GM19043 (cell line): ENCODE data around the gene CTDSP2.
A peak's percentile ranks its signal among the peaks of the same experiment; 100 is the strongest.
"Not testable (repeated sequence)": the region's sequence is repeated elsewhere in the genome, so short reads cannot be mapped to it uniquely, and the experiment has no call there.

Source experiments
- ATAC-seq: cut with Tn5 transposase; IDR thresholded peaks from one replicate; pipeline ENCODE4 v1.9.1; 2021; ENCODE audit warnings: low read depth; ENCODE audit not compliant: unreplicated experiment

The CTDSP2 gene

GRCh38 chr12:57882575-57882974, 36.0 kb upstream of the CTDSP2 start:
- ATAC-seq = no peak

GRCh38 chr12:57881475-57881874, 34.9 kb upstream of the CTDSP2 start:
- no peak for ATAC-seq

- not testable (repeated sequence) for ATAC-seq
These were observed 34.5 kb upstream of the CTDSP2 start for GRCh38 chr12:57881035-57881434.

- ATAC-seq = no peak
These were observed 31.3 kb upstream of the CTDSP2 start for GRCh38 chr12:57877876-57878275.

- no peak for ATAC-seq
These were observed 29.4 kb upstream of the CTDSP2 start for GRCh38 chr12:57875753-57876547.

GRCh38 chr12:57874166-57875108, 27.9 kb upstream of the CTDSP2 start:
- no peak for ATAC-seq

- ATAC-seq = no peak
These were observed 25.8 kb upstream of the CTDSP2 start for GRCh38 chr12:57872362-57872761.

- no peak for ATAC-seq
These were observed 23.4 kb upstream of the CTDSP2 start for GRCh38 chr12:57869927-57870318.

- ATAC-seq = no peak
These were observed 22.9 kb upstream of the CTDSP2 start for GRCh38 chr12:57869298-57869926.

- no peak for ATAC-seq
These were observed 22.3 kb upstream of the CTDSP2 start for GRCh38 chr12:57868851-57869268.

- no peak for ATAC-seq
These were observed 21.7 kb upstream of the CTDSP2 start for GRCh38 chr12:57868221-57868620.

GRCh38 chr12:57866308-57867019, 19.9 kb upstream of the CTDSP2 start:
- no peak for ATAC-seq

GRCh38 chr12:57865084-57865751, 18.7 kb upstream of the CTDSP2 start:
- peak; percentile 57 for ATAC-seq

- ATAC-seq = no peak
These were observed 18.0 kb upstream of the CTDSP2 start for GRCh38 chr12:57864442-57865083.

GRCh38 chr12:57863676-57864075, 17.1 kb upstream of the CTDSP2 start:
- ATAC-seq = no peak

- no peak for ATAC-seq
These were observed 15.4 kb upstream of the CTDSP2 start for GRCh38 chr12:57861967-57862366.

- not testable (repeated sequence) for ATAC-seq
These were observed 14.4 kb upstream of the CTDSP2 start for GRCh38 chr12:57860883-57861282.

- ATAC-seq = no peak
These were observed 12.6 kb upstream of the CTDSP2 start for GRCh38 chr12:57859121-57859520.

GRCh38 chr12:57858123-57858522, 11.6 kb upstream of the CTDSP2 start:
- not testable (repeated sequence) for ATAC-seq
